PFSK-1 (cell line): ENCODE results near the gene MEIG1.

Experiments used
- FOXP2 ChIP-seq: optimal IDR thresholded peaks from 2 replicates; pipeline ENCODE3; 2011; ENCODE audit warnings: borderline replicate concordance, control low read depth, inconsistent platforms; ENCODE audit not compliant: insufficient read depth; ENCODE audit errors: extremely low read length, extremely low read depth
- POLR2AphosphoS5 ChIP-seq: IDR thresholded peaks from 2 replicates; pipeline ENCODE4 v1.6.1; 2012; ENCODE audit warnings: low read depth, mild to moderate bottlenecking, control low read depth, low read length, moderate library complexity
- SIN3A ChIP-seq: IDR thresholded peaks from 2 replicates; pipeline ENCODE4 v1.6.1; 2012; ENCODE audit warnings: mild to moderate bottlenecking, low read length, moderate library complexity, borderline replicate concordance; ENCODE audit not compliant: insufficient read depth
- TAF1 ChIP-seq: IDR thresholded peaks from 2 replicates; pipeline ENCODE4 v1.6.1; 2012; ENCODE audit warnings: low read length, control low read depth, borderline replicate concordance; ENCODE audit not compliant: insufficient read depth
- TF ChIP-seq, protein P1 (sequence below), 2 experiments: IDR thresholded peaks; 2 replicates each; pipeline versions ENCODE4 v1.6.1 to v1.8.0; 2011 to 2012; ENCODE audit warnings: low read depth in 2 of 2, low read length in 2 of 2, control low read depth in 1 of 2, inconsistent platforms in 1 of 2, mild to moderate bottlenecking in 1 of 2, moderate library complexity in 1 of 2; ENCODE audit not compliant: insufficient read depth in 1 of 2

MEIG1 gene

DNA sequence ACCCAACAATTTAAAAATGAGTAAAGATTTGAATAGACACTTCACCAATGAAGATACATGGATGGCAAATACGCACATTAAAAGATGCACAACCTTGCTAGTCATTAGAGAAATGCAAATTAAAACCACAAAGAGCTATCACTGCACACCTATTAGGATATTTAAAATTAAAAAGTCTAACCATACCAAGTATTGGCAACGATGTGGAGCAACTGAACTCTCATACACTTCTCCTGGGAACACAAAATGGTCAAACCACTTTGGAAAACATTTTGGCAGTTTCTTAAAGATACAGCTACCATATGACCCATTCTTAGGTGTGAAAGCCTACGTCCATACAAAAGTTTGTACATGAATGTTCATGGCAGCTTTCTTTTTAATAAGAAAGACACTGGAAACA, 41.4 kb upstream of the MEIG1 start:
- TF ChIP-seq FOXP2 = no peak
- TF ChIP-seq TAF1 = no peak
- no peak for TF ChIP-seq SIN3A
- TF ChIP-seq POLR2AphosphoS5 = no peak
- TF ChIP-seq, protein P1, sequence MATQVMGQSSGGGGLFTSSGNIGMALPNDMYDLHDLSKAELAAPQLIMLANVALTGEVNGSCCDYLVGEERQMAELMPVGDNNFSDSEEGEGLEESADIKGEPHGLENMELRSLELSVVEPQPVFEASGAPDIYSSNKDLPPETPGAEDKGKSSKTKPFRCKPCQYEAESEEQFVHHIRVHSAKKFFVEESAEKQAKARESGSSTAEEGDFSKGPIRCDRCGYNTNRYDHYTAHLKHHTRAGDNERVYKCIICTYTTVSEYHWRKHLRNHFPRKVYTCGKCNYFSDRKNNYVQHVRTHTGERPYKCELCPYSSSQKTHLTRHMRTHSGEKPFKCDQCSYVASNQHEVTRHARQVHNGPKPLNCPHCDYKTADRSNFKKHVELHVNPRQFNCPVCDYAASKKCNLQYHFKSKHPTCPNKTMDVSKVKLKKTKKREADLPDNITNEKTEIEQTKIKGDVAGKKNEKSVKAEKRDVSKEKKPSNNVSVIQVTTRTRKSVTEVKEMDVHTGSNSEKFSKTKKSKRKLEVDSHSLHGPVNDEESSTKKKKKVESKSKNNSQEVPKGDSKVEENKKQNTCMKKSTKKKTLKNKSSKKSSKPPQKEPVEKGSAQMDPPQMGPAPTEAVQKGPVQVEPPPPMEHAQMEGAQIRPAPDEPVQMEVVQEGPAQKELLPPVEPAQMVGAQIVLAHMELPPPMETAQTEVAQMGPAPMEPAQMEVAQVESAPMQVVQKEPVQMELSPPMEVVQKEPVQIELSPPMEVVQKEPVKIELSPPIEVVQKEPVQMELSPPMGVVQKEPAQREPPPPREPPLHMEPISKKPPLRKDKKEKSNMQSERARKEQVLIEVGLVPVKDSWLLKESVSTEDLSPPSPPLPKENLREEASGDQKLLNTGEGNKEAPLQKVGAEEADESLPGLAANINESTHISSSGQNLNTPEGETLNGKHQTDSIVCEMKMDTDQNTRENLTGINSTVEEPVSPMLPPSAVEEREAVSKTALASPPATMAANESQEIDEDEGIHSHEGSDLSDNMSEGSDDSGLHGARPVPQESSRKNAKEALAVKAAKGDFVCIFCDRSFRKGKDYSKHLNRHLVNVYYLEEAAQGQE (IDR thresholded peaks at IDR 0.05; ENCODE audit: insufficient read depth in 1 of 2, low read depth in 2 of 2, low read length in 2 of 2) = no peak

DNA sequence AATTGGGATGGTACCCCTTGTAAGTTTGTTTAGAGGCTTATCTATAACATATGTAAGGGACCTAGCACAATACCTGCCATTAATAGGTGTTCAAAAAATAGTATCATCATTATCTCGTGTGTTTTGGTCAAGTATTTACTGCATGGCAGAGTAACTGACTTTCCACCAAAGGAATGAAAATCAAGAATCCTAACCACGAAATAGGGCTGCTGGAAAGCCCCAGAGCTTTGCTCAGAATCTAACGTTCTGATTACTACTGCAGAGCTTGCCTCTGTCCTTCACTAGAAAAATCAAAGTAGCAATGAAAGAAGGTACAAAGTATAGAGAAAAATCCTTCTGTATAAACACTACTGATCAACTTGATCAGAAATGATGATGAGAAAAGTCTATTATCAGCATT, 40.2 kb upstream of the MEIG1 start:
- TF ChIP-seq, protein P1 (IDR thresholded peaks at IDR 0.05; ENCODE audit: insufficient read depth in 1 of 2, low read depth in 2 of 2, low read length in 2 of 2) = no peak
- TF ChIP-seq FOXP2 = no peak
- no peak for TF ChIP-seq POLR2AphosphoS5
- no peak for TF ChIP-seq TAF1
- no peak for TF ChIP-seq SIN3A

DNA sequence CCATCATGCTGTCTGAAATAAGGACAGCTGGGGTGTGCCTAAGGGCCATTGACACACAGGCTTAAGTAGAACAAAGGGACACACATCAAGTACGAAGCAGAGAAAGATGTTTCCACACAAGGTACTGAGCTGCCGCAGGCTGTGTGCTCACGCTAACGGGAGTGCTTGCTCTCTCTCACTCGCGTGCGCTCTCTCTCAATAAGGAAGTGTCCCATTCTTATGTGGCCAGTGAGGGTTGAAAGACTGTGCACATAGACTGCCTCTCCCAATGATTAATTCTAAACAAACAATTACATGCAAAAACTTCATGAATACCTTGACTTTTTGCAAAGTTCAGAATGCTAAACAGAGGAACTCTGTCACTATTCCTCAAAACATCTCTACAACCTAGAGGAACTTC, 35.2 kb upstream of the MEIG1 start:
- TF ChIP-seq POLR2AphosphoS5 (no peak), TAF1 (no peak), FOXP2 (no peak), SIN3A (no peak)
- TF ChIP-seq, protein P1 (IDR thresholded peaks at IDR 0.05; ENCODE audit: insufficient read depth in 1 of 2, low read depth in 2 of 2, low read length in 2 of 2) = no peak

DNA sequence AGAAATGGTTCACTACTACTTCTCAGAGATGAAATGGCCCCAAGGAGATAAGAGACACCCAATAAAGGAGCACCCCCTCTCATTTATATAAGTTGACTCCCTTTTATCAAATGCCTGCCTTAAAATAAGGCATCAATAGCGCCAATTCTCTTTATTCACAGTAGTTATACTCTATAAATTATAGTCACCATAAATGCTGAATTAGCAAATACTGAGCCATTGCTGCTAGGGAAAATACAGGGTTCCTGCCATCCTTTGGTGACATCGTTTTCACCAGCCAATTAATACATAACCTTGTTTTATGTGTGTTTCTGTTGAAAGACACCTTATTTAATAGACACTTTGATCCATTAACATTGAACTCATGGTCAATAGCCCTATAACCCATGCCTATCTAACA, 33.9 kb upstream of the MEIG1 start:
- TF ChIP-seq POLR2AphosphoS5 (no peak), SIN3A (no peak), FOXP2 (no peak), TAF1 (no peak)
- TF ChIP-seq, protein P1 (IDR thresholded peaks at IDR 0.05; ENCODE audit: insufficient read depth in 1 of 2, low read depth in 2 of 2, low read length in 2 of 2) = no peak

DNA sequence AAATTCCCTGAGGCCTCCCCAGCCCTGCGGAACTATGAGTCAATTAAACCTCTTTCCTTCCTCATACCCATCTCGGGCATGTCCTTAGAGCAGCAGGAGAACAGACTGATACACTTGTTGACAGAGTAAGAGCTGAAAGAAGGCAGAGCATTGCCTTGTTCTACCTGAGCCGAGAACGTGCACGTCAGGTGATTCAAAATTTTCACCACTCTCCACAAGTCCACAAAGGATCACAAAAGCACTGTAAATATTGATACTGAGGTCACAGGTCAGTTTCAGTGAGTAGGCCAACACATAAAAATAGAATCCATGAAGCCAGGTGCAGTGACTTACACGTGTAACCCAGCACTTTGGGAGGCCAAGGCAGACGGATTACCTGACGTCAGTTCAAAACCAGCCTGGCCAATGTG, 33.1 kb upstream of the MEIG1 start:
- TF ChIP-seq SIN3A (no peak), FOXP2 (no peak), TAF1 (no peak), POLR2AphosphoS5 (no peak)
- TF ChIP-seq, protein P1 (IDR thresholded peaks at IDR 0.05; ENCODE audit: insufficient read depth in 1 of 2, low read depth in 2 of 2, low read length in 2 of 2) = no peak
